HG02970 (cell line): ENCODE results near the gene ZNF460.
"Not testable (repeated sequence)": the region's sequence is repeated elsewhere in the genome, so short reads cannot be mapped to it uniquely, and the experiment has no call there.

ENCODE experiments used
- ATAC-seq: cut with Tn5 transposase; IDR thresholded peaks from one replicate; pipeline ENCODE4 v1.9.1; 2021; ENCODE audit warnings: mild to moderate bottlenecking, moderate library complexity, moderate number of reproducible peaks; ENCODE audit not compliant: unreplicated experiment, low FRiP score

The ZNF460 gene

DNA sequence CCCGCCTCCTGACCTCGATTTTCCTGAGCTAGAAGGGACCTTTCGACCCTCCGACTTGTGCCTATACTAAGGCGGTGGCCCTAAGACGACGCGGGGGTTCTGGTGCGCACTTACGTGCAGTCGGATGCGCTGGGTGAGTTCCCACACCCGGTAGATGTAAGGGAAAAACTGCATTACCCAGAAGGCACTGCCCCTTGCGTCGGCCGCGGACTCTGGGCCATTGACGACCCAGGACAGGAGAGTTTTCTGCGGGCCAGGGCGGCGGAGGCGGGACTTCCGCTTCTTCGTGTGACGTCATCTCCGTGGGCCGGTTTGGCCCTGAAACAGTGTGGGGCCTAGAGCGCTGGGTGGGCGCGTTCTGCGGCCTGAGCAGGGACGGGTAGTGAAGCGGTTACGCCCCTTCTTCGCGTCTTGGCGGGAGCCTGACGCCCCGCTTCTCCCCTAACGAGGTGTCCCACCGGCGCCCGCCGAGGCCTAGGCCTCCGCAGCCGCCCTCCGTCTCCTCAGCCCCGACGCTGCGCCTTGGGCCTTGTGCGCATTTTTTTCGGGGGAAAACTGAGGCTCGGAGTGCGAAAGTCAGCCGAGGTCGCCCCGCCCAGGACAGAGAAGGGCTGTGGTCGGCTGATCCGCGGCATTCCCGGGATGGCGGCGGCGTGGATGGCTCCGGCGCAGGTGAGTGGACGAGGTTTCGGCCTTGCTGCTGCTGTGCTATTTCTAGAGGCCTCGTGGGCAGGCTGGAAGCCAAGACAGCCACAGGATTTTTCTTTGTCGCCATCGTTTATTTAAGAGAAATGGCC is at the start of gene ZNF460:
Gene ZNF460 (plus strand): TSS at position 321 of the 797 bp plus-strand sequence. CDS start 322 bp downstream, at position 643.
- ATAC-seq: peak; percentile 79

GRCh38 chr19:57231686-57232085 is 48.6 kb upstream of the ZNF460 start:
- no peak for ATAC-seq

DNA sequence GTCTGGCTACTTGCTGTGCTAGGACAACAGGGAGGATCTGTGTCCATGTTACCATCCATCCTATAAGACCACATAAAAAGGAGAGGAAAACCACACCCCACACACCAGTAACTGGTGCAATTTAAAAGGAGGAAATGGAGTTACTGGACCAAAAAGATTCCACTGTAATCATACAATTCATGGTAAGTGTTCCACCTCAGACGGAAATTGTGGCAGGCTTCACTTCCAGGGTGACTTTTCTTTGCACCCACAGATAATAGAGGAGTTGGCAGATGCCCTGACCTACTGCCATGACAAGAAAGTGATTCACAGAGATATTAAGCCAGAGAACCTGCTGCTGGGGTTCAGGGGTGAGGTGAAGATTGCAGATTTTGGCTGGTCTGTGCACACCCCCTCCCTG is 47.1 kb upstream of the ZNF460 start:
- ATAC-seq: no peak

DNA sequence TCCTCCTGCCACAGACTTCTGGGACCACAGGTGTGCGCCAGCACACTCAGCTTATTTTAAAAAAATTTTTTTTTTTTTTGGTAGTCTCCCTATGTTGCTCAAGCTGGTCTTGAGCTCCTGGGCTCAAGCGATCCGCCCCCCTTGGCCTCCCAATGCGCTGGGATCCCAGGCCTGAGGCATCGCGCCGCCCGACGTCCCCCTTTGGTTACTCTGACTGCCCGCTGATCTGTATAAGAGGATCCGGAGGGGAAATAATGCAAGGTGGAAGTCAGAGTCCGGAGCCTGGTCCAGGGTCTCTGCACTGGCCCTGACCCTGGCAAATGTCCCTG is 40.3 kb upstream of the ZNF460 start:
- ATAC-seq: no peak

DNA sequence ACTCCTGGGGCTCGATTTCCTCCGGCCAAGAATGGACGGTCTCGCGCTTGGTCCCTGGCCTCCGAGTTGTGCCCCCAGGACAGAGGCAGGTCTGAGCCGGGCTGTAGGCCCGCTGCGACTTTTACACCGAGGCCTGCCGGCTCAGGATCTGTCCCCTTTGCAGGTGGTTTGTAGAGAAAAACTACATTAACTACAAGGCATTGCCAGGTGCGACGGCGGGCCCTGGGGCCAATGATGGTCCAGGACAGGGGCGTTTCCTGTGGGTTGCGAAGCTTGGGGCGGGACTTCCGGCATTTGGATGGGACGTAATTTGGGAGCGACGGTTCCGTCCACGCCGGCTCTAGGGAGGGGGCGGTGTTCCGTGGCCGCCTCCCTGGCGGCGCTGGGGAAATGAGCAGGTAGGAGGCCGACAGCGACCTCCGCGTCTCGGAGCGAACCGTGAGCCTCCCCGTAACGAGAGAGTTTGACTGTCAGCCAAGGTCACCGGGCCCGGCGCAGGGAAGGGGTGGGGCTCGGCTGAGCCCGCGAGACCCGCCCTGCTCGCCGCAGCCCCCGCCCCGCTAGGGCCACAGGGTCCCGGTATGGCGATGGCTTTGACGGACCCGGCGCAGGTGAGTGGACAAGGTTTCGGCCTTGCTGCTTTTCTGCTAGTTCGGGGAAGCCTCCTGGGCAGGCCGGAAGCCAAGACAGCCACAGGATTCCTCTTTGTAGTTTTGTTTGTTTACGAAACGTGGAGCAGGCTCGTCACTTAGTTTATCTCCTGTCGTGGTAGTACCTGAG is 39.8 kb upstream of the ZNF460 start, which contains the start of gene ZNF805:
Gene ZNF805 (plus strand): TSS at position 322 of the 780 bp plus-strand sequence. CDS start 260 bp downstream, at position 582.
- ATAC-seq: peak; percentile 94

DNA sequence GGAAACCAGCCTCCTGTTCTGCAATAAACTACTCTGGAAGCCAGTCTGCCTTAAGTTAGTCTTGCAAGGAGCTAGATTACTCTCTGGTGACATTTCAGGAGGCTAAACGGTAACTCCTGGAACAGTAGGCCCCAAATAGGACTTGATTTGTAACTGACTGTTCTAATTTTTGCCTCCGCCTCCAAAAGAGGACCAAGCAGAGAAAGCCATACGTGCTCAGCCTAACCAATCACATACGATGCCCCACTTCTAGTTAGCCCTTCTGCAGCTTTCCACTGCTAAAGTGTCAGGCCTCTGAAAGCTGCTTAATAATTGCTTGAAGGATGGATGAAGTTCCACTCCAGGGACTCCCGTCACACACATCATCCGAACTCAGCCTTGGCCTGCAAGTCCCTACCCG is 39.1 kb upstream of the ZNF460 start:
- ATAC-seq: no peak

DNA sequence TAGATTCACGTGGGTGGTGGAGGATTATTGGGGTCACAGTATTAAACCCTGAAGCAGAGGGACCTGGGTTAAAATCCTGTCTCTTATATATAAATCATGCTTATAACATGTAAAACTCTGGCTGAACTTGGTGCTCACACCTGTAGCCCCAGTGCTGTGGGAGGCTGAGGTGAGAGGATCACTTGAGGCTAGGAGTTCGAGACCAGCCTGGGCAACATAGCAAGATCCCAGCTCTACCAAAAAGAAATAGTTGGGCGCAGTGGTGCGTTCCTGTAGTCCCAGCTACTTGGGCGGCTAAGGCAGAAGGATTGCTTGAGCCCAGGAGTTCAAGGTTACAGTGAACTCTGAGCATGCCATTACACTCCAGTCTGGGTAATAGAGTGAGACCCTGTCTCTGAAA is 37.5 kb upstream of the ZNF460 start:
- no peak for ATAC-seq

DNA sequence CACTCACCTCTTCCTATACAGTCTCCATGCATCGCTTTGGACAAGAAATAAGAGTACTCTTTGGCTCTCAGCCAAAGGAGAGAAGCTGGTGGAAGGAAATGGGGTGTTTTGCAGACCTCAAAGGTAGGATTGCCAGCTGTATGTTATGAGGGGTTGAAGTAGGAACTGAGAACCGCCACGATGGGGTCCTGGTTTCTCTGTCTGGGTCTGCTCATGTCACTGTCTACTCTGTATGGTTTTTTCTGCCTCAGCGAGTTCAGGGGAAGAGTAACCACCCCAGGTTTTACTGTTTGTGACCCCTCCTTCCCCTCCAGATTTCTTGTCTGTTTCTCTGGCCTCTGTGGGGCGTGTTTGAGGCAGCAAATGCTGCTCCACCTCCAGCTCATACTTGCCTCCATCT is 35.8 kb upstream of the ZNF460 start:
- no peak for ATAC-seq

DNA sequence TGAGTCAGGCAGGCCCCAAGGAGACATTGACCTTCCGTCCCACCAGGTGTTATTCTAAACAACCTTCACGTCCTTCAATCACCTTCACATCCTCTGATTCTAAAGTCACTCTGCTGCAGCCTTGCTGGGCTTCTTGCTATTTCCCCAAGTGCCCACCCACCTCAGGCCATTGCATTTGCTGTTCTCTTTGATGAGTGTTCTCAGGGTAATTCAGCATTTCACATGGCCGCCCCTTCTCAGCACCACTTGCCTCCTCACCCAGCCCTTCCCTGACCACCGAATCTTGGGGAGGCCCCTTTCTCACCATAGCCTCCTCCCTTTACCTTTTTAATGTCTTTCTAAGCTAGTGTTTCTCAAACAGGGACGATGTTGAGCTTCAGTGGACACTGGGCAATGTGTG is 35.2 kb upstream of the ZNF460 start:
- no peak for ATAC-seq

DNA sequence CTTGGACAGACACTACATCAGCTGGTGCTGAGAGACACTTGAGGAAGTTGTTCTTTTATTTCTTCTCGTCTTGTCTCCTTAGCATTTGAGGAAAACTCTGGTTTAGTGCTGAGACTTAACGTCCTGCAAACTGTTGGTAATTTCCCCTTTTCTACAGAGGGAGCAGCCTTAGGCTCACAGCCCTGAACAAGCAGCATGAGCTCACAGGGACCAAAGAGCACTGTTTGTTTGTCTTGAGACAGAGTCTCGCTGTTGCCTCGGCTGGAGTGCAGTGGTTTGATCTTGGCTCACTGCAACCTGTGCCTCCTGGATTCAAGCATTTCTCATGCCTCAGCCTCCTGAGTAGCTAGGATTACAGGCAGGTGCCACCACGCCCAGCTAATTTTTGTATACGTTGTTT is 34.3 kb upstream of the ZNF460 start:
- ATAC-seq: no peak

- ATAC-seq: no peak
Observed at GRCh38 chr19:57248646-57249045, 31.6 kb upstream of the ZNF460 start.

- no peak for ATAC-seq
Observed at GRCh38 chr19:57249329-57249728, 31.0 kb upstream of the ZNF460 start.

GRCh38 chr19:57253767-57254166 is 26.5 kb upstream of the ZNF460 start:
- ATAC-seq: not testable (repeated sequence)

DNA sequence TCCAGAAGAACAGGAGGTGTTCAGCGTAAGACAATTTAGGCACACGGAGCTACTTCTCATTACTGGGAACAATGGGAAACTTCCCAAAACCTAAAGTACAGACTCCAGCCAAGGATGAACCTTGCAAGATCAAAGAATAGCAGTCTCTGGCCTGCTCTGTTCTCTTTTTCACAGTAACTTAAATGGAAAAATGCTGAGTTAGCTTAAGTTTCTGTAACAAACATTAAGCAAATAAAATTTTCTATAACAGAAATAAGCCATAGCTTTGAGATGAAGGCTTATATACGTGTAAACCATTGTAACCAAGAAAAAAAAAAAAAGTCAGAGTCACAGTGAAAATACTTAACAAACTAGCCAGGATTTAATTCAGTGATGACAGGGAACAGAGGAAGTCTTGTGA is 18.2 kb upstream of the ZNF460 start:
- ATAC-seq: no peak

GRCh38 chr19:57263244-57263741 is 17.0 kb upstream of the ZNF460 start:
- no peak for ATAC-seq

GRCh38 chr19:57267291-57267690 is 13.0 kb upstream of the ZNF460 start:
- no peak for ATAC-seq

GRCh38 chr19:57269515-57270250 is 10.6 kb upstream of the ZNF460 start:
- no peak for ATAC-seq

- no peak for ATAC-seq
Observed at GRCh38 chr19:57271280-57271679, 9.0 kb upstream of the ZNF460 start.

- ATAC-seq: no peak
Observed at GRCh38 chr19:57273014-57273413, 7.3 kb upstream of the ZNF460 start.

DNA sequence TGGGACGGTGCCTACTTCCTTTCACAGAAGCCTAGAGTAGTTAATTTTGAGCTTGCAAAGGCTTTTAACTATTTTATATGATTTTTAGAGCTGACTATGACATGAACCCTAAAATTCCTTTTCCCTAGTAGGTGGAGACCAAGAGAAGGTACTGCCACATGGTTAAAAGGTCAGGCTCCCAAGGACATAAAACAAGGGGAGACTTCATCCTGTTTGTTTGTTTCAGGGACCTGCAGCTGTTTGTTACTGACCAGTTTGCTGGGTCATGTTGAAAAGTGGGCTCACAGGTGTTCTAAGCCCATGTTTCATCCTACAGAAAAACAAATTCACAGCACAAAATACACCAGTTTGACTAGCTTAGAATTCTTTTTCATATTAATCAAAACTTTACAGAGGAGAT is 3.9 kb upstream of the ZNF460 start:
- ATAC-seq: no peak

DNA sequence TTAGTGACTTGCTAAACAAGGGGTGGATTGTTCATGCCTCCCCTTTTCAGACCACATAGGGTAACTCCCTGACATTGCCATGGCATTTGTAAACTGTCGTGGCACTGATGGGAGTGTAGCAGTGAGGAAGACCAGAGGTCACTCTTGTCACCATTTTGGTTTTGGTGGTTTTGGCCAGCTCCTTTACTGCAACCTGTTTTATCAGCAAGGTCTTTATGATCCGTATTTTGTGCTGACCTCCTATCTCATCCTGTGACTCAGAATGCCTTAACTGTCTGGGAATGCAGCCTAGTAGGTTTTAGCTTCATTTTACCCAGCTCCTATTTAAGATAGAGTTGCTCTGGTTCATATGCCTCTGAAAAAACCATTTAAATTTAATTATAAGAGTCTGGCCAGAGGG is 1.8 kb upstream of the ZNF460 start:
- ATAC-seq: not testable (repeated sequence)
